Brain microvascular endothelial cell (primary cell): ENCODE measurements around the gene CYSLTR2.
A peak's percentile ranks its signal among the peaks of the same experiment; 100 is the strongest.

Experiments used
- DNase-seq: peaks from one replicate; pipeline ENCODE4 v3.0.0-alpha.2; 2020
- H3K27ac ChIP-seq: fragments of 250-450 bp; sonication (Bioruptor Pico); 2 replicates; pipeline ENCODE4 v1.5.1; 2020; ENCODE audit warnings: mild to moderate bottlenecking, moderate library complexity
- H3K27me3 ChIP-seq: fragments of 250-450 bp; sonication (Bioruptor Pico); replicated peaks from 2 replicates; pipeline ENCODE4 v1.5.1; 2020; ENCODE audit warnings: mild to moderate bottlenecking
- H3K36me3 ChIP-seq: fragments of 250-450 bp; sonication (Bioruptor Pico); replicated peaks from 2 replicates; pipeline ENCODE4 v1.5.1; 2020; ENCODE audit warnings: mild to moderate bottlenecking
- H3K4me3 ChIP-seq: 2 replicates; pipeline ENCODE4 v1.5.1; 2011; ENCODE audit warnings: low read depth, mild to moderate bottlenecking, control low read depth, low read length, moderate library complexity
- CTCF ChIP-seq: IDR thresholded peaks from 2 replicates; pipeline ENCODE4 v1.5.1; 2011; ENCODE audit warnings: low read depth, mild to moderate bottlenecking, moderate library complexity, low read length, control low read depth, inconsistent platforms; ENCODE audit errors: missing control alignments
- in situ Hi-C: cut with HindIII; loops from 2 replicates; pipeline ENCODE4 v1.10.0; 2017; ENCODE audit warnings: low sequenced_read_pairs, low pct_ligation_motif_present

CYSLTR2 gene

GRCh38 chr13:48630773-48631172, 23.0 kb upstream of the CYSLTR2 start:
- H3K4me3 ChIP-seq, result no peak overlapping the region
- no peaks in the 10 kb centered on the region for H3K27me3 ChIP-seq
- H3K27ac ChIP-seq, result no peak overlapping the region
- TF ChIP-seq CTCF, result no peak
- no peaks in the 10 kb centered on the region for H3K36me3 ChIP-seq
- in situ Hi-C loops, result no loop called here
- no peak for DNase-seq

- in situ Hi-C loops, result no loop called here
- DNase-seq, result no peak
- Histone ChIP-seq H3K27me3 (no peaks in the 10 kb centered on the region), H3K36me3 (no peaks in the 10 kb centered on the region), H3K27ac (no peak overlapping the region), H3K4me3 (no peak overlapping the region)
- TF ChIP-seq CTCF, result no peak
These were observed 22.3 kb upstream of the CYSLTR2 start for GRCh38 chr13:48631441-48631840.

- Histone ChIP-seq H3K27me3 (no peaks in the 10 kb centered on the region), H3K4me3 (no peak overlapping the region), H3K27ac (no peak overlapping the region), H3K36me3 (no peaks in the 10 kb centered on the region)
- in situ Hi-C loops, result no loop called here
- no peak for TF ChIP-seq CTCF
- no peak for DNase-seq
These were observed 20.0 kb upstream of the CYSLTR2 start for GRCh38 chr13:48633700-48634099.

GRCh38 chr13:48634636-48635035, 19.1 kb upstream of the CYSLTR2 start:
- TF ChIP-seq CTCF, result no peak
- in situ Hi-C loops, result no loop called here
- DNase-seq, result no peak
- Histone ChIP-seq H3K36me3 (no peaks in the 10 kb centered on the region), H3K4me3 (no peak overlapping the region), H3K27me3 (no peaks in the 10 kb centered on the region), H3K27ac (no peak overlapping the region)

GRCh38 chr13:48635478-48635877, 18.3 kb upstream of the CYSLTR2 start:
- Histone ChIP-seq H3K27me3 (no peaks in the 10 kb centered on the region), H3K36me3 (no peaks in the 10 kb centered on the region), H3K4me3 (no peak overlapping the region), H3K27ac (no peak overlapping the region)
- in situ Hi-C loops, result no loop called here
- DNase-seq, result no peak
- TF ChIP-seq CTCF, result no peak

GRCh38 chr13:48636550-48636949, 17.2 kb upstream of the CYSLTR2 start:
- TF ChIP-seq CTCF, result no peak
- no peaks in the 10 kb centered on the region for H3K36me3 ChIP-seq
- no peaks in the 10 kb centered on the region for H3K27me3 ChIP-seq
- peak overlapping the region; percentile 39 for H3K27ac ChIP-seq
- H3K4me3 ChIP-seq, result no peak overlapping the region
- in situ Hi-C loops, result no loop called here
- peak; percentile 88 for DNase-seq
